Pancreas (tissue), 10 donors: ENCODE measurements around the gene MBD5. TPM values are rescaled to one million over a fixed set of nuclear protein-coding genes. Genes with fewer than 3 reads are reported as not detected.

ENCODE experiments used
- ATAC-seq, 4 donors: fragments of 200-7000 bp; cut with Tn5 transposase; one replicate each; pipeline versions ENCODE4 v1.8.0 to v1.9.1; 2020; ENCODE audit warnings: mild to moderate bottlenecking in 4 of 4, moderate library complexity in 4 of 4
- DNase-seq, 6 donors: peaks; one replicate each; pipeline ENCODE4 v3.0.0-alpha.2; 2020
- FAIRE-seq: peaks from 2 replicates; lab custom pipeline; 2012; peaks lifted over from hg19 to GRCh38; lab: Jason Lieb, UNC
- H3K27ac ChIP-seq, 4 donors: fragments of 200-600 bp; sonication (generic); 1 replicate in 3 of 4; 2 replicates in 1 of 4; pipeline versions ENCODE4 v1.5.0 to v1.8.0; 2020
- H3K27me3 ChIP-seq, 4 donors: fragments of 200-600 bp; one replicate each; pipeline ENCODE4 v1.8.0; 2021
- H3K36me3 ChIP-seq, 3 donors: fragments of 200-600 bp; sonication (generic) in 1 of 3; one replicate each; pipeline versions ENCODE4 v1.5.0 to v1.8.0; 2020 to 2021
- H3K4me1 ChIP-seq, 3 donors: fragments of 200-600 bp; one replicate each; pipeline ENCODE4 v1.8.0; 2021
- H3K4me3 ChIP-seq, 4 donors: fragments of 200-600 bp; sonication (generic) in 2 of 4; one replicate each; pipeline versions ENCODE4 v1.5.0 to v1.8.0; 2020 to 2021
- H3K9me3 ChIP-seq, 4 donors: fragments of 200-600 bp; one replicate each; pipeline ENCODE4 v1.8.0; 2021
- WGBS, 2 donors: extraction: QIAGEN DNeasy Blood & Tissue Kit; methylation state at CpG; one replicate each; pipeline ENCODE4 v1.1.7; 2013; 5-methylcytosine and 5-hydroxymethylcytosine counted together
- intact Hi-C, 3 donors: fragments of 100-400 bp; cut with DNase I; formaldehyde crosslinking; loops; one replicate each; pipeline versions ENCODE4 v1.11.1 to v1.14.2; 2022
- polyA plus RNA-seq, 2 donors: library from polyadenylated mRNA; stranded (reverse); fragments of 200-250 nt; gene quantifications; one replicate each; pipeline ENCODE4 v1.2.3, GENCODE V29; 2013
- total RNA-seq, 6 donors: library from RNA; stranded (reverse); fragmentation: NEBNext Ultra II Directional in 4 of 6; extraction: Animal tissue kit (Norgen Biotek cat#: 25700) in 4 of 6; gene quantifications; one replicate each; pipeline versions ENCODE4 v1.2.1 to v1.2.4, GENCODE V29; 2021 to 2023
- TF ChIP-seq, protein P1 (sequence below), 4 donors: fragments of 200-600 bp; sonication (generic) in 3 of 4; IDR thresholded peaks; one replicate each; pipeline versions ENCODE4 v1.5.0 to v1.8.0; 2021; ENCODE audit warnings: antibody characterized with exemption in 4 of 4
- donor health status: healthy with polysubstance abuse.
- donor health status: DM: no; HTN: no; CAD: no; lungs with moderate emphysema.
- donor health status: DM: no; HTN: no; CAD: no.
- donor health status: control.
- donor health status: control.
- donor health status: Bipolar disorder and iron deficiency.
- donor health status: DM: yes; HTN: yes; CAD: no.
- donor health status: DM: no; HTN: no; CAD: no.
- donor health status: DM: no; HTN: no; CAD: no.
- donor health status: DM: yes; HTN: yes; CAD: no.

The MBD5 gene
- total and polyA plus RNA-seq, 8 donors: 4.5 to 27.4 (median 12.8) TPM

GRCh38 chr2:148553332-148553887 is 532.5 kb downstream of the MBD5 start:
- no peaks in the 10 kb centered on the region for H3K4me1 ChIP-seq
- H3K27me3 ChIP-seq: no peaks in the 10 kb centered on the region
- intact Hi-C loops: no loop called here
- TF ChIP-seq, protein P1, sequence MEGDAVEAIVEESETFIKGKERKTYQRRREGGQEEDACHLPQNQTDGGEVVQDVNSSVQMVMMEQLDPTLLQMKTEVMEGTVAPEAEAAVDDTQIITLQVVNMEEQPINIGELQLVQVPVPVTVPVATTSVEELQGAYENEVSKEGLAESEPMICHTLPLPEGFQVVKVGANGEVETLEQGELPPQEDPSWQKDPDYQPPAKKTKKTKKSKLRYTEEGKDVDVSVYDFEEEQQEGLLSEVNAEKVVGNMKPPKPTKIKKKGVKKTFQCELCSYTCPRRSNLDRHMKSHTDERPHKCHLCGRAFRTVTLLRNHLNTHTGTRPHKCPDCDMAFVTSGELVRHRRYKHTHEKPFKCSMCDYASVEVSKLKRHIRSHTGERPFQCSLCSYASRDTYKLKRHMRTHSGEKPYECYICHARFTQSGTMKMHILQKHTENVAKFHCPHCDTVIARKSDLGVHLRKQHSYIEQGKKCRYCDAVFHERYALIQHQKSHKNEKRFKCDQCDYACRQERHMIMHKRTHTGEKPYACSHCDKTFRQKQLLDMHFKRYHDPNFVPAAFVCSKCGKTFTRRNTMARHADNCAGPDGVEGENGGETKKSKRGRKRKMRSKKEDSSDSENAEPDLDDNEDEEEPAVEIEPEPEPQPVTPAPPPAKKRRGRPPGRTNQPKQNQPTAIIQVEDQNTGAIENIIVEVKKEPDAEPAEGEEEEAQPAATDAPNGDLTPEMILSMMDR (IDR thresholded peaks at IDR 0.05): no peak
- no peak for ATAC-seq
- no peak for FAIRE-seq
- H3K4me3 ChIP-seq: peak overlapping the region in 1 of 4 donors; percentile 27
- no peaks in the 10 kb centered on the region for H3K36me3 ChIP-seq
- DNase-seq: no peak
- H3K27ac ChIP-seq: no peak overlapping the region
- 65 to 71% methylated on average over 7 of the region's 7 CpGs for WGBS, 2 donors
- no peaks in the 10 kb centered on the region for H3K9me3 ChIP-seq

DNA sequence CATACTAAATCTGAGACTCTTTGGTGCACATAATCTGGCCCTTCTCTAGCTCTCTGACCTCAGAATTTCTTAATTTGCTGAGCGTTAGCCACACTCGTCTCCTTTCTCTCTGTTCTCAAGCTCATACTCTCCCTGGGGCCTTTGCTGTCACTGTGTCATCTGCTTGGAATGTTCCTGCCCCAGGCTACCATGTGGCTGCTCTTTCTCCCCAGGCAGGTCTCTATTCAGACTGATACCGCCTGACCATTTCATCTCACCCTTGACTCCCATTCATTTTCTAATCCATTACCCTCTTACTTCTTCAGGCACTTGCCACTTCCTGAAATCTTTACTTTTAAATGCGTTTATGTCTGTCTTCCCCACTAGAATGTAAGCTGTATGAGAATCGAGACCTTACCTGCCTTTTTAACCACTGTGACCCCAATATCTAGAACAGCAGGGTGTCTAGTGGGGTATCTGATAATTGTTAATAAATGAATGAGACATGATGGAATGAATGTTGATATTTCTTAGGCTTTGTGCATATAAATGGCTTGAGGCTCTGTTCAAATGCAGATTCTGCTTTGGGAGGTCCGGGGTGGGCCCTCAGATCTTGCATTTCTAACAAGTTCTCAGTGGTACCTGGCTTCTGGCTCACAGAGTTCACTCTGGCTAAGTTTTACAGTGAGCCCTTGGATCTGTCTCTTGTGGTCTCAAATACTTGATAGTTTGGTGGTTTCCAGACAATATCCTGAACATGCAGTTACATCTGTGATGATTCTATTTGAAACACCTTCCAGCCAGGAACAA is 533.8 kb downstream of the MBD5 start:
- Histone ChIP-seq H3K36me3 (no peaks in the 10 kb centered on the region), H3K27me3 (no peaks in the 10 kb centered on the region), H3K4me3 (no peak overlapping the region), H3K27ac (no peak overlapping the region), H3K4me1 (no peaks in the 10 kb centered on the region), H3K9me3 (no peaks in the 10 kb centered on the region)
- ATAC-seq (no peak), DNase-seq (no peak), FAIRE-seq (no peak)
- intact Hi-C loops: no loop called here
- WGBS, 2 donors: 57 to 65% methylated on average over 6 of the region's 6 CpGs
- TF ChIP-seq, protein P1 (IDR thresholded peaks at IDR 0.05): no peak

GRCh38 chr2:148555622-148556294 is 534.9 kb downstream of the MBD5 start:
- TF ChIP-seq, protein P1 (IDR thresholded peaks at IDR 0.05): no peak
- H3K9me3 ChIP-seq: no peaks in the 10 kb centered on the region
- FAIRE-seq (no peak), ATAC-seq (no peak), DNase-seq (no peak)
- H3K27me3 ChIP-seq: no peaks in the 10 kb centered on the region
- intact Hi-C loops: no loop called here
- H3K4me3 ChIP-seq: no peak overlapping the region
- WGBS, 2 donors: 61 to 70% methylated on average over 6 of the region's 6 CpGs
- no peak overlapping the region for H3K27ac ChIP-seq
- no peaks in the 10 kb centered on the region for H3K36me3 ChIP-seq
- no peaks in the 10 kb centered on the region for H3K4me1 ChIP-seq

DNA sequence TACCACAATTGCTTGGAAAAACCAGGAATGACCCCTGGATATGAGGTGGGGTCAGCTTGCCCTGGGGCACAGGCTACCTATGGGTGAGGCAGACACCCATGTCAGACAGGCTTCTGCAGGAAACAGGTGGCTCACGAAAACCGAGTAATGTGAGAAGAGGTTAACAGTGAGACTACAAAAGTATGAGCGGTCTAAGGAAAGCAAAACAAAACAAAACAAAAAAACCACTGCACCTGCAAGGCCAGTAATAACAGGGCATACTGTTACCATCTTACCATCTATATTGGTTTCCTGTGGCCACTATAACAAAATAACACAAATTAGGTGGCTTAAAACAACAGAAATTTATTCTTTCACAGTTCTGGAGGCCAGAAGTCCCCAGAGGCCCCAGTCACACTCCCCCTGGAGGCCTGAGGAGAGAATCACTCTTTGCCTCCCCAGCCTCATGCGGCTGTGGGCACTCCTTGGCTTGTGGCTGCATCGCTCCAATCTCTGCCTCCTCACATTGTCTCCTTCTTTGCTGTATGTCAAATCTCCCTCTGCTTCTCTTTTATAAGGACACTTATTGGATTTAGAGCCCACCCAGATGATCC is 537.0 kb downstream of the MBD5 start:
- TF ChIP-seq, protein P1 (IDR thresholded peaks at IDR 0.05): no peak
- no peak overlapping the region for H3K27ac ChIP-seq
- H3K4me1 ChIP-seq: no peaks in the 10 kb centered on the region
- no peaks in the 10 kb centered on the region for H3K27me3 ChIP-seq
- intact Hi-C loops: no loop called here
- no peak for FAIRE-seq
- no peak overlapping the region for H3K4me3 ChIP-seq
- ATAC-seq: no peak
- 84 to 90% methylated on average over 5 of the region's 5 CpGs for WGBS, 2 donors
- no peaks in the 10 kb centered on the region for H3K9me3 ChIP-seq
- no peak for DNase-seq
- no peaks in the 10 kb centered on the region for H3K36me3 ChIP-seq
